ENCODE results near the gene RBMS3.

DNA sequence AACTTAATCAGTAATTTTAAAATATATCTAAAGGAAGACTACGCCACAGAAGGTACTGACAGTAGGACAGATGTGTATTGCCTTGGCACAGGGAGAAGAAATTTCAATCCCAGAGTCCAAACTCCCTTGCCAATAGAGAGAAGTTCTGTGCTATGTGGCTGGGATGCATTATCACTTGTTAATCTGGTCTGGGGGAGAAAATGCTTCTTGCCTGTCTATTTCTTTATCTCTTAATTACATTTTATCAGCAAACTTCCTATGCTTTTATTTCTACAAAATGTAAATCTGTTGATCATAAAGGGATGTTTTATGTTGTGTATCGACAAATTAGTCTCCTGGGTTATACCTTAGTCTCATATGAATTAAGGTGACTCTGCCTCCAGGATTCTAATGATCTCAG, 21.7 kb downstream of the RBMS3 start:
- no peak for TF ChIP-seq POLR2A (IDR thresholded peaks at IDR 0.05)
- TF ChIP-seq, protein P1, sequence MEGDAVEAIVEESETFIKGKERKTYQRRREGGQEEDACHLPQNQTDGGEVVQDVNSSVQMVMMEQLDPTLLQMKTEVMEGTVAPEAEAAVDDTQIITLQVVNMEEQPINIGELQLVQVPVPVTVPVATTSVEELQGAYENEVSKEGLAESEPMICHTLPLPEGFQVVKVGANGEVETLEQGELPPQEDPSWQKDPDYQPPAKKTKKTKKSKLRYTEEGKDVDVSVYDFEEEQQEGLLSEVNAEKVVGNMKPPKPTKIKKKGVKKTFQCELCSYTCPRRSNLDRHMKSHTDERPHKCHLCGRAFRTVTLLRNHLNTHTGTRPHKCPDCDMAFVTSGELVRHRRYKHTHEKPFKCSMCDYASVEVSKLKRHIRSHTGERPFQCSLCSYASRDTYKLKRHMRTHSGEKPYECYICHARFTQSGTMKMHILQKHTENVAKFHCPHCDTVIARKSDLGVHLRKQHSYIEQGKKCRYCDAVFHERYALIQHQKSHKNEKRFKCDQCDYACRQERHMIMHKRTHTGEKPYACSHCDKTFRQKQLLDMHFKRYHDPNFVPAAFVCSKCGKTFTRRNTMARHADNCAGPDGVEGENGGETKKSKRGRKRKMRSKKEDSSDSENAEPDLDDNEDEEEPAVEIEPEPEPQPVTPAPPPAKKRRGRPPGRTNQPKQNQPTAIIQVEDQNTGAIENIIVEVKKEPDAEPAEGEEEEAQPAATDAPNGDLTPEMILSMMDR (IDR thresholded peaks at IDR 0.05), result no peak
